CD8-positive, alpha-beta memory T cell (primary cell): ENCODE results near the gene LRRC8C. TPM values are rescaled to one million over a fixed set of nuclear protein-coding genes. Genes with fewer than 3 reads are reported as not detected.

Source experiments
- CTCF ChIA-PET: fragments of 350-600 bp; sonication (Branson Sonifier 250); formaldehyde crosslinking; loops from one replicate; lab custom pipeline; 2021; ENCODE audit warnings: antibody characterized with exemption; lab: Charles Lee
- POLR2A ChIA-PET: fragments of 350-600 bp; sonication (Branson Sonifier 250); formaldehyde crosslinking; loops from one replicate; lab custom pipeline; 2021; ENCODE audit warnings: antibody characterized with exemption; lab: Charles Lee
- DNase-seq, 5 donors: peaks; one replicate each; pipeline versions ENCODE4 v3.0.0 to v3.0.0-alpha.2; 2020 to 2022; ENCODE audit warnings: mixed read lengths in 1 of 5
- H3K27ac ChIP-seq: one replicate; pipeline ENCODE4 v1.7.0; 2013; ENCODE audit warnings: low read depth, mild to moderate bottlenecking, low read length, moderate library complexity
- H3K27me3 ChIP-seq: 2 replicates; pipeline ENCODE4 v1.7.0; 2013; ENCODE audit warnings: low read length, mild to moderate bottlenecking; ENCODE audit not compliant: insufficient read depth, poor library complexity, severe bottlenecking
- H3K36me3 ChIP-seq: 2 replicates; pipeline ENCODE4 v1.7.0; 2013; ENCODE audit warnings: mild to moderate bottlenecking, low read length, moderate library complexity; ENCODE audit not compliant: insufficient read depth
- H3K4me1 ChIP-seq: 2 replicates; pipeline ENCODE4 v1.7.0; 2013; ENCODE audit warnings: mild to moderate bottlenecking, low read length, moderate library complexity; ENCODE audit not compliant: insufficient read depth
- H3K4me3 ChIP-seq: 2 replicates; pipeline ENCODE4 v1.7.0; 2013; ENCODE audit warnings: mild to moderate bottlenecking, low read length
- H3K9me3 ChIP-seq: 2 replicates; pipeline ENCODE4 v1.7.0; 2013; ENCODE audit warnings: mild to moderate bottlenecking, low read length
- H3K27ac Mint-ChIP-seq, 8 donors: one replicate each; pipeline ENCODE4 v1.8.0; 2020 to 2021; ENCODE audit warnings: mixed read lengths in 8 of 8, mild to moderate bottlenecking in 6 of 8, inconsistent platforms in 3 of 8, moderate library complexity in 3 of 8
- H3K27me3 Mint-ChIP-seq, 2 donors: one replicate each; pipeline ENCODE4 v1.8.0; 2020 to 2021; ENCODE audit warnings: mixed read lengths in 2 of 2, mild to moderate bottlenecking in 1 of 2, moderate library complexity in 1 of 2
- H3K36me3 Mint-ChIP-seq, 3 donors: one replicate each; pipeline ENCODE4 v1.8.0; 2020 to 2021; ENCODE audit warnings: mixed read lengths in 3 of 3, inconsistent platforms in 1 of 3, mild to moderate bottlenecking in 1 of 3
- H3K4me1 Mint-ChIP-seq, 3 donors: one replicate each; pipeline ENCODE4 v1.8.0; 2020 to 2021; ENCODE audit warnings: mixed read lengths in 3 of 3, inconsistent platforms in 1 of 3, mild to moderate bottlenecking in 1 of 3
- H3K4me3 Mint-ChIP-seq, 7 donors: one replicate each; pipeline ENCODE4 v1.8.0; 2020 to 2021; ENCODE audit warnings: mixed read lengths in 7 of 7, mild to moderate bottlenecking in 6 of 7, moderate library complexity in 4 of 7, inconsistent platforms in 2 of 7
- H3K9me3 Mint-ChIP-seq, 5 donors: one replicate each; pipeline ENCODE4 v1.8.0; 2020 to 2022; ENCODE audit warnings: mixed read lengths in 5 of 5, mild to moderate bottlenecking in 3 of 5, moderate library complexity in 2 of 5, inconsistent platforms in 1 of 5
- polyA plus RNA-seq: library from polyadenylated mRNA; unstranded; fragments of 300-500 nt; fragmentation: Illumina TruSeq; gene quantifications from one replicate; pipeline ENCODE4 v1.2.3, GENCODE V29; 2021
- total RNA-seq, 2 experiments: library from RNA; stranded (reverse); gene quantifications; one replicate each; pipeline ENCODE4 v1.2.3, GENCODE V29; 2021

LRRC8C gene
- total and polyA plus RNA-seq, 3 experiments from 2014 or later, result 19.7 to 63.5 (median 61.4) TPM

- Histone ChIP-seq H3K27me3 (no peaks in the 10 kb centered on the region), H3K27ac (no peak overlapping the region), H3K4me3 (no peak overlapping the region), H3K9me3 (peaks cover 7% of the 10 kb centered on the region), H3K36me3 (no peaks in the 10 kb centered on the region), H3K4me1 (peaks cover 46% of the 10 kb centered on the region)
- peaks cover 0 to 10% (median 5%) of the 10 kb centered on the region in 5 donors for H3K9me3 Mint-ChIP-seq
- peaks cover 52 to 88% (median 87%) of the 10 kb centered on the region in 3 donors for H3K4me1 Mint-ChIP-seq
- peak overlapping the region in 4 of 8 donors; percentile 27 to 67 (median 46) for H3K27ac Mint-ChIP-seq
- no peak for DNase-seq
- CTCF ChIA-PET, result interaction anchor here (0.8 to 21.0 kb wide), 5 partner anchors 10 to 149 kb away, joined by 4 to 403 read pairs (median 25); partner anchors contain the start of gene LRRC8C
- H3K36me3 Mint-ChIP-seq, result peaks cover 14 to 20% (median 16%) of the 10 kb centered on the region in 3 donors
- H3K4me3 Mint-ChIP-seq, result peak overlapping the region in 4 of 7 donors; percentile 5 to 41 (median 10)
- peaks cover 0 to 3% of the 10 kb centered on the region in 2 donors for H3K27me3 Mint-ChIP-seq
- POLR2A ChIA-PET, result interaction anchor here (1.4 kb wide), 1 partner anchor 18 kb away, joined by 6 read pairs; the partner anchor contains the start of gene LRRC8C
Measured at GRCh38 chr1:89613928-89614327, 19.0 kb upstream of the LRRC8C start.

DNA sequence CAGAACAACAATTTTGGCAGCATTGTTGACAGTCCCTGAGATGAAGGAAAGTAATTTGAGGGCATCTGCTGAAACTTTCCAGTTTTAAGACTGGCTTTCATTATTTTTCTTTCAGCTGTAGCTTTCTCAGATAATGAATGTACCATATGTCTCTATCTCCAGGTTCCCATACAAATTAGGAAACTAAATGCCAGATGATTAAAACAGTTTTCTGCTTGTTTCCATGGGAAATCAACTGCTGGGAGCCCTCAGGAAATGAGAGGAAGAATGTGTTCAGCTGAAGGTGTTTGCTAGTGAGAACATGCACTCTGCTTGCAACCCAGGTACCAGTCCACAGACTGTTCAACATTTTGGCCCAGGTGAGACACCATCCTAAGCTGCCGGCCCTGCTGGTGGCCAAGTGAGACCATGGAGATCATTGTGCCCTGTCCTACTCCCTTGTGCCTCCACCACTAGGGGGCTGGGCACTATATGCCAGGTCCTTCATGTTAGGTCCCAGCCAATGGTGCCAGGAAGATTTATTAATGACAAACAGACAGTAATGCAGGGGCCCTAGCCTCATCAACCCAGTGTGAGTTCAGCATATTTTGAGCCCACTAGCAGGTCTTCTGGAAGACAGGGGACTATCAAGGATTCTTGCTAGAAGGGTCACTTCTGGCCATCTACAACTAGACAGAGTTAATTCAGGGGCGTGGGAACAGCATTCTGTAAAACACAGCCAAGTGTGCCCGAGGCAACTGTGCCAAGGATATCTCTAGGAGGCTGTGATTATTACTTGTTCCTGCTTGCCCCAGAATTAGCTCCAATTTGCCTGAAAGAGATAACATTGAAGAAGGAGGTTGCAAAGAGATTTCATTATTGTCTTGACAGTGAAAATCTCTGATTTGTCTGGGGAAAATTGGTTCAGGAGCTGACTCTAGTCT lies 17.0 kb upstream of the LRRC8C start:
- ChIA-PET CTCF (interaction anchor here (0.9 to 21.0 kb wide), 7 partner anchors 8 to 147 kb away, joined by 3 to 403 read pairs (median 13); partner anchors contain the start of gene LRRC8C), POLR2A (interaction anchor here (0.5 to 0.9 kb wide), 3 partner anchors 40 to 616 kb away, joined by 3 to 4 read pairs (median 3); partner anchors contain the start of gene LRRC8B)
- peak in 2 of 5 donors; percentile 13 to 48 for DNase-seq
- Mint-ChIP-seq H3K27me3 (no peaks in the 10 kb centered on the region), H3K4me1 (peaks cover 47 to 86% (median 85%) of the 10 kb centered on the region in 3 donors), H3K27ac (no peak overlapping the region), H3K36me3 (peaks cover 16 to 24% (median 16%) of the 10 kb centered on the region in 3 donors), H3K9me3 (peaks cover 0 to 10% (median 5%) of the 10 kb centered on the region in 5 donors), H3K4me3 (no peak overlapping the region)
- Histone ChIP-seq H3K9me3 (peaks cover 7% of the 10 kb centered on the region), H3K4me1 (peaks cover 38% of the 10 kb centered on the region), H3K4me3 (no peak overlapping the region), H3K36me3 (no peaks in the 10 kb centered on the region), H3K27ac (no peak overlapping the region), H3K27me3 (no peaks in the 10 kb centered on the region)

DNA sequence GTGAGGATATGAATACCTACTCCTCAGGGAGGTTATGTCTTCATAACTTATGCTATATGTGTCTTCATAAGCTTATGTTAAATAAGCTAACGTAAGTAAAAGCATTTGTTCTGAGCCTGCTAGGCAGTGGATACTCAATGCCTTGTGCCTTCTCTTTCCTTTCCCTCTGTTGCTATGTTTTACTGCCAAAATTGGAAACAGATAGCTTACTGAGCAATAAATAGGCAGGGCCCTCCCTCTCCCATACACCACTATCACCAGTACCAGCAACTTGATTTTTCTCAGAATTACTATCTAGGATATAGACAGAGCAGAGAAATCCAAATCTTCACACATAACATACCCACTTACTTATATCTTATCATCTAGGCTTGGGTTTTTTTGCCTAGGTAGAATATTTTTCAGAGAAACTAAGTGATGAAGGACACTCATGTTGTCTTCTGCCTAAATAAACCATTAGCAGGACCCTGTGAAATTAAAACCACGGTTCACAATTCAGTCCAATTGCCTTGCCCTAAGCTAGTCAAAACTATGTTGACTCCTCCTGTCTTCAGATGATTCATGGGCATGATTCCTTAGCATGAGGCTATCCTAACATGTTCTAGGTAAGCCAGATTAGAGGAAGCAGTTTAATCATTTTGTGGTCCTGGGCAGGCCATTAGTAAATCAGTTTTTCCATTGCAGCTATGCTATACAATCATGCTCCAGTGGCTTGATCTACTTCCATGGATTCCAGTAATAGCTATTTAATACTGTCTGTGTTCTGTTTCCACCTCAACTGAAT lies 15.9 kb upstream of the LRRC8C start:
- H3K27me3 ChIP-seq, result no peaks in the 10 kb centered on the region
- peak overlapping the region in 1 of 7 donors; percentile 0 for H3K4me3 Mint-ChIP-seq
- H3K36me3 Mint-ChIP-seq, result peaks cover 16 to 24% (median 20%) of the 10 kb centered on the region in 3 donors
- peaks cover 27% of the 10 kb centered on the region for H3K4me1 ChIP-seq
- peak overlapping the region in 2 of 8 donors; percentile 2 to 55 for H3K27ac Mint-ChIP-seq
- H3K9me3 Mint-ChIP-seq, result peaks cover 0 to 10% (median 5%) of the 10 kb centered on the region in 5 donors
- ChIA-PET CTCF (interaction anchor here (1.5 to 21.0 kb wide), 6 partner anchors 10 to 146 kb away, joined by 3 to 403 read pairs (median 16); partner anchors contain the start of gene LRRC8C), POLR2A (interaction anchor here (0.9 to 1.0 kb wide), 3 partner anchors 13 to 145 kb away, joined by 3 read pairs; no protein-coding TSS in a partner anchor)
- H3K9me3 ChIP-seq, result peaks cover 7% of the 10 kb centered on the region
- no peaks in the 10 kb centered on the region for H3K36me3 ChIP-seq
- no peak overlapping the region for H3K27ac ChIP-seq
- no peak for DNase-seq
- peaks cover 40 to 84% (median 82%) of the 10 kb centered on the region in 3 donors for H3K4me1 Mint-ChIP-seq
- H3K27me3 Mint-ChIP-seq, result no peaks in the 10 kb centered on the region
- H3K4me3 ChIP-seq, result no peak overlapping the region

DNA sequence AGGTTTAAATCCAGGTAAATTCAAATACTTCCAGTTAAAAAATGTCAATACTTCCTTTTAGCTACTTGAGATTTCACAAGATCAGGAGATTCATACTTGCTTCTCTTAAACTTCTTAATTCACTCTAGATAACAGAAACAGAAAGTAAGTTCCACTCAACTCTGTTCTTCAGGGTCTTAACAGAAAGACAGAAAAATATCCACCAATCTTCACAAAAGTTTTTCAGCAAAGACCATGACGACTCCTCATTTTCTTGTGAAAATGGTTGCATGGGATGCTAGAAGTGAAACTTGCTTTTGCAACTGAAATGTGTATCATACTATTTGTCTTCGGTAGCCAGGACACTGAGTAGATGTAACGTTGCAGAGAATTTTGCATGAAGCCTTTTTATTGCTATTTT lies 12.3 kb upstream of the LRRC8C start:
- H3K27ac ChIP-seq, result no peak overlapping the region
- CTCF ChIA-PET, result interaction anchor here (0.7 to 21.0 kb wide), 5 partner anchors 9 to 368 kb away, joined by 3 to 403 read pairs (median 4); no protein-coding TSS in a partner anchor
- POLR2A ChIA-PET, result interaction anchor here (0.7 to 1.0 kb wide), 4 partner anchors 9 to 366 kb away, joined by 3 to 9 read pairs (median 6); no protein-coding TSS in a partner anchor
- Mint-ChIP-seq H3K27me3 (no peaks in the 10 kb centered on the region), H3K36me3 (peaks cover 20 to 36% (median 25%) of the 10 kb centered on the region in 3 donors), H3K27ac (peak overlapping the region in 7 of 8 donors; percentile 24 to 87 (median 48)), H3K4me1 (peaks cover 26 to 73% (median 71%) of the 10 kb centered on the region in 3 donors), H3K4me3 (peak overlapping the region; percentile 24 to 73 (median 51)), H3K9me3 (peaks cover 0 to 10% (median 5%) of the 10 kb centered on the region in 5 donors)
- peaks cover 21% of the 10 kb centered on the region for H3K4me1 ChIP-seq
- no peak overlapping the region for H3K4me3 ChIP-seq
- H3K36me3 ChIP-seq, result no peaks in the 10 kb centered on the region
- DNase-seq, result no peak
- peaks cover 7% of the 10 kb centered on the region for H3K9me3 ChIP-seq
- H3K27me3 ChIP-seq, result no peaks in the 10 kb centered on the region

- Mint-ChIP-seq H3K27me3 (no peaks in the 10 kb centered on the region), H3K27ac (peak overlapping the region in 1 of 8 donors; percentile 76), H3K4me3 (peak overlapping the region in 1 of 7 donors; percentile 14), H3K9me3 (peaks cover 0 to 5% (median under 1%) of the 10 kb centered on the region in 5 donors), H3K4me1 (peaks cover 35 to 75% (median 73%) of the 10 kb centered on the region in 3 donors), H3K36me3 (peaks cover 9 to 19% (median 12%) of the 10 kb centered on the region in 3 donors)
- Histone ChIP-seq H3K4me3 (no peak overlapping the region), H3K27ac (no peak overlapping the region), H3K36me3 (no peaks in the 10 kb centered on the region), H3K9me3 (no peaks in the 10 kb centered on the region), H3K27me3 (no peaks in the 10 kb centered on the region), H3K4me1 (peaks cover 32% of the 10 kb centered on the region)
- POLR2A ChIA-PET, result interaction anchor here (0.6 to 2.5 kb wide), 5 partner anchors 10 to 108 kb away, joined by 3 to 19 read pairs (median 3); partner anchors contain the start of gene LRRC8C
- CTCF ChIA-PET, result interaction anchor here (0.8 to 21.0 kb wide), 18 partner anchors 8 to 364 kb away, joined by 3 to 403 read pairs (median 4); partner anchors contain the start of gene LRRC8C
- peak in 1 of 5 donors; percentile 32 for DNase-seq
Measured at GRCh38 chr1:89622895-89623294, 10.0 kb upstream of the LRRC8C start.

- peaks cover 4 to 15% (median 10%) of the 10 kb centered on the region in 3 donors for H3K36me3 Mint-ChIP-seq
- no peaks in the 10 kb centered on the region for H3K36me3 ChIP-seq
Measured at GRCh38 chr1:89624314-89624713, 8.6 kb upstream of the LRRC8C start.

More at GRCh38 chr1:89624314-89624713, 8.6 kb upstream of the LRRC8C start:
- ChIA-PET POLR2A (interaction anchor here (2.5 kb wide), 1 partner anchor 8 kb away, joined by 8 read pairs; the partner anchor contains the start of gene LRRC8C), CTCF (interaction anchor here (2.5 to 21.0 kb wide), 5 partner anchors 10 to 140 kb away, joined by 13 to 403 read pairs (median 24); no protein-coding TSS in a partner anchor)
- H3K9me3 ChIP-seq, result no peaks in the 10 kb centered on the region
- Mint-ChIP-seq H3K27ac (peak overlapping the region in 2 of 8 donors; percentile 9 to 37), H3K27me3 (no peaks in the 10 kb centered on the region), H3K9me3 (no peaks in the 10 kb centered on the region), H3K4me3 (no peak overlapping the region), H3K4me1 (peaks cover 46 to 79% (median 79%) of the 10 kb centered on the region in 3 donors)
- no peak for DNase-seq
- H3K4me3 ChIP-seq, result no peak overlapping the region
- peaks cover 46% of the 10 kb centered on the region for H3K4me1 ChIP-seq
- H3K27ac ChIP-seq, result no peak overlapping the region
- no peaks in the 10 kb centered on the region for H3K27me3 ChIP-seq
